OCI-LY1 (cell line): ENCODE results near the gene KCNC2.

Experiments used
- H2AFZ ChIP-seq: fragments of 200-600 bp; sonication (generic), shearing (Covaris generic); 2 replicates; pipeline ENCODE4 v1.6.0; 2014; ENCODE audit warnings: antibody characterized with exemption, mild to moderate bottlenecking, low read length
- H3F3A ChIP-seq: fragments of 200-600 bp; sonication (generic), shearing (Covaris generic); 2 replicates; pipeline ENCODE4 v1.6.0; 2014; ENCODE audit warnings: mild to moderate bottlenecking, antibody characterized with exemption, low read length, moderate library complexity; ENCODE audit not compliant: insufficient read depth
- H3K27ac ChIP-seq: fragments of 200-600 bp; sonication (generic); 2 replicates; pipeline ENCODE4 v1.5.1; 2014; ENCODE audit warnings: low read length, mixed run types, mild to moderate bottlenecking, low read depth; ENCODE audit not compliant: poor library complexity, severe bottlenecking
- H3K27me3 ChIP-seq: fragments of 200-600 bp; sonication (generic); 2 replicates; pipeline ENCODE4 v1.6.0; 2014; ENCODE audit warnings: antibody characterized with exemption, mild to moderate bottlenecking, low read length, moderate library complexity; ENCODE audit not compliant: insufficient read depth
- H3K36me3 ChIP-seq: fragments of 200-600 bp; sonication (generic); 2 replicates; pipeline ENCODE4 v1.6.1; 2014; ENCODE audit warnings: mild to moderate bottlenecking, antibody characterized with exemption, low read length, moderate library complexity, mixed read lengths; ENCODE audit not compliant: insufficient read depth
- H3K4me1 ChIP-seq: fragments of 200-600 bp; sonication (generic); 2 replicates; pipeline ENCODE4 v1.5.1; 2014; ENCODE audit warnings: mild to moderate bottlenecking, low read length, moderate library complexity; ENCODE audit not compliant: insufficient read depth, severe bottlenecking
- H3K4me2 ChIP-seq: fragments of 200-600 bp; sonication (generic), shearing (Covaris generic); 2 replicates; pipeline ENCODE4 v1.6.1; 2014; ENCODE audit warnings: low read length
- H3K4me3 ChIP-seq: fragments of 200-600 bp; sonication (generic); 2 replicates; pipeline ENCODE4 v1.5.1; 2014; ENCODE audit warnings: low read length, low read depth, mild to moderate bottlenecking, mixed read lengths; ENCODE audit not compliant: poor library complexity, severe bottlenecking
- H3K79me2 ChIP-seq: fragments of 200-600 bp; shearing (Covaris generic); 2 replicates; pipeline ENCODE4 v1.6.1; 2016; ENCODE audit warnings: mixed run types, low read length, mixed read lengths; ENCODE audit not compliant: insufficient read depth
- H3K9ac ChIP-seq: fragments of 200-600 bp; sonication (generic), shearing (Covaris generic); 2 replicates; pipeline ENCODE4 v1.6.1; 2014; ENCODE audit warnings: mild to moderate bottlenecking, low read length, mixed read lengths
- H3K9me2 ChIP-seq: fragments of 200-600 bp; sonication (generic), shearing (Covaris generic); 2 replicates; pipeline ENCODE4 v1.6.1; 2014; ENCODE audit warnings: low read depth, mild to moderate bottlenecking, low read length, mixed read lengths
- H3K9me3 ChIP-seq: fragments of 200-600 bp; shearing (Covaris generic); 2 replicates; pipeline ENCODE4 v1.6.1; 2014; ENCODE audit warnings: low read length, mixed read lengths
- H4K20me1 ChIP-seq: fragments of 200-600 bp; sonication (generic), shearing (Covaris generic); 2 replicates; pipeline ENCODE4 v1.6.0; 2016; ENCODE audit warnings: mild to moderate bottlenecking, low read length; ENCODE audit not compliant: insufficient read depth
- EZH2 ChIP-seq: fragments of 200-600 bp; sonication (generic), shearing (Covaris generic); IDR thresholded peaks from 2 replicates; pipeline ENCODE4 v1.8.0; 2017; ENCODE audit warnings: borderline replicate concordance, mixed run types, mild to moderate bottlenecking, antibody characterized with exemption, low read length, moderate library complexity, mixed read lengths
- TF ChIP-seq, protein P1 (sequence below): fragments of 200-600 bp; sonication (generic), shearing (Covaris generic); IDR thresholded peaks from 2 replicates; pipeline ENCODE4 v1.5.1; 2017; ENCODE audit warnings: mild to moderate bottlenecking, antibody characterized with exemption, low read length, moderate library complexity, mixed read lengths

Gene KCNC2

DNA sequence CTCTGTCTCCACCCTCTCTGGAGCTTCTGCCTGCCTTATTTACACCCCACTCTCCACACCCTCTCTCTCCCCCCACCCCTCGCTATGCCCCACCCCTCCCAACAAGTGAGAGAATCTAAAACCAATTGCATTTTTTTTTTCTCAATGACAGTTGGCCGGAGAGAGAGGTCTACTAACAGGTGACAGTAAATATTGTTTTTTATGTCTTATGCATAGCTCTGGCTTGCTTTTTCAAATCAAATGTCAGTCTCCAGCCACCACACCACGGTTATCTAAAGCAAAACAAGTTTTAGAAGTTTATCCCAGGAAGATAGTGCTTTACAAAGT lies at the start of gene KCNC2:
KCNC2 (minus strand) TSS at position 28 of the 327 bp plus-strand sequence.
- H2AFZ ChIP-seq, result no peak within 1 kb of the TSS

DNA sequence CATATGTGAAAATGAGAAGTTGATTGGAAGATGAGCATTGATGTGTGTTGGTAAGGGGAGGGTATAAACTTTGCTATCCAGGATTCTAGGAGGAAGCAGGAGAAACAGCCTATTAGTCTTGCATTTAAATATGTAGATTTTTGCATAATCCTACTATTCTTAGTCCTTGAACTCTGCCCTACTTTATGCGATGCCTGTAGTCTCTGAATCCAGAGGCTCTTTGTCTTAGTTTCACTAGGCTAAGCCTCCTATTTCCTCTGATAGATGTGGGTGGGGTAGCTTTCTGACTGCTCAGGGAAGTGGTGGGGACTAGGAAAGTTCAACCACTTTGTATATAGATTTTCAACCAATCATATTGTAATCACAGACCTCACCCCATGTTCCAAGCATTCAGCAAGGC lies 49.5 kb upstream of the KCNC2 start:
- TF ChIP-seq, protein P1, sequence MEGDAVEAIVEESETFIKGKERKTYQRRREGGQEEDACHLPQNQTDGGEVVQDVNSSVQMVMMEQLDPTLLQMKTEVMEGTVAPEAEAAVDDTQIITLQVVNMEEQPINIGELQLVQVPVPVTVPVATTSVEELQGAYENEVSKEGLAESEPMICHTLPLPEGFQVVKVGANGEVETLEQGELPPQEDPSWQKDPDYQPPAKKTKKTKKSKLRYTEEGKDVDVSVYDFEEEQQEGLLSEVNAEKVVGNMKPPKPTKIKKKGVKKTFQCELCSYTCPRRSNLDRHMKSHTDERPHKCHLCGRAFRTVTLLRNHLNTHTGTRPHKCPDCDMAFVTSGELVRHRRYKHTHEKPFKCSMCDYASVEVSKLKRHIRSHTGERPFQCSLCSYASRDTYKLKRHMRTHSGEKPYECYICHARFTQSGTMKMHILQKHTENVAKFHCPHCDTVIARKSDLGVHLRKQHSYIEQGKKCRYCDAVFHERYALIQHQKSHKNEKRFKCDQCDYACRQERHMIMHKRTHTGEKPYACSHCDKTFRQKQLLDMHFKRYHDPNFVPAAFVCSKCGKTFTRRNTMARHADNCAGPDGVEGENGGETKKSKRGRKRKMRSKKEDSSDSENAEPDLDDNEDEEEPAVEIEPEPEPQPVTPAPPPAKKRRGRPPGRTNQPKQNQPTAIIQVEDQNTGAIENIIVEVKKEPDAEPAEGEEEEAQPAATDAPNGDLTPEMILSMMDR, result no peak
- TF ChIP-seq EZH2, result no peak
- no peaks in the 10 kb centered on the region for H3K36me3 ChIP-seq
- no peaks in the 10 kb centered on the region for H4K20me1 ChIP-seq
- no peaks in the 10 kb centered on the region for H3K9me3 ChIP-seq
- H3K9ac ChIP-seq, result no peak overlapping the region
- no peak overlapping the region for H2AFZ ChIP-seq
- no peaks in the 10 kb centered on the region for H3K27me3 ChIP-seq
- no peak overlapping the region for H3K4me3 ChIP-seq
- H3K79me2 ChIP-seq, result no peaks in the 10 kb centered on the region
- H3F3A ChIP-seq, result no peaks in the 10 kb centered on the region
- no peaks in the 10 kb centered on the region for H3K9me2 ChIP-seq
- H3K4me1 ChIP-seq, result no peaks in the 10 kb centered on the region
- H3K27ac ChIP-seq, result no peak overlapping the region
- H3K4me2 ChIP-seq, result no peak overlapping the region

More for the DNA sequence above, at the start of gene KCNC2:
- no peak within 1 kb of the TSS for H3K4me2 ChIP-seq
- no peak within 1 kb of the TSS for H3K27ac ChIP-seq
- H3K27me3 ChIP-seq, result no peaks in the 10 kb centered on the region
- no peaks in the 10 kb centered on the region for H3K36me3 ChIP-seq
- H3K4me3 ChIP-seq, result no peak within 1 kb of the TSS
- H3K79me2 ChIP-seq, result no peaks in the 10 kb centered on the region
- no peaks in the 10 kb centered on the region for H3F3A ChIP-seq
- no peak for TF ChIP-seq EZH2
- TF ChIP-seq, protein P1, result no peak
- no peaks in the 10 kb centered on the region for H3K9me2 ChIP-seq
- H3K9ac ChIP-seq, result no peak within 1 kb of the TSS
- H4K20me1 ChIP-seq, result no peaks in the 10 kb centered on the region
- H3K9me3 ChIP-seq, result no peaks in the 10 kb centered on the region
- no peaks in the 10 kb centered on the region for H3K4me1 ChIP-seq

DNA sequence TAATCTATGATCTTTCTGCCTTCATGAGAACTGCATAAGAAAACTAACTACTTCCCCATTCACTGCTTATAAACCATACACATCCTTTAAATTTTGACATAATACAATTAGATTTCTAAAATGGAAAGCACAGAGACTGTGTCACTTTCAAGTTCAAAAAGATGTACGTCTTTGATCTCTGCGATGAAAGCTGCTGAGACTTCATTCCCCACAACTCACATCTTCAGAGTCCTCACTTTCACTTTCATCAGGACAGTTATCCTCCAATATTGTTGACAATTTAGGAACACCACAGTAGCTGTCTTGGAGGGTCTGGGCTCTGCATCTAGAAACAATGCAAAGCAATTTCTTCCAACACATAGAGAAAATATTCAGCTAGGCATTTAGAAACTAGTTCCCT lies 47.9 kb upstream of the KCNC2 start:
- H3K36me3 ChIP-seq, result no peaks in the 10 kb centered on the region
- TF ChIP-seq EZH2, result no peak
- H3K27ac ChIP-seq, result no peak overlapping the region
- H4K20me1 ChIP-seq, result no peaks in the 10 kb centered on the region
- H3K4me1 ChIP-seq, result no peaks in the 10 kb centered on the region
- no peaks in the 10 kb centered on the region for H3K27me3 ChIP-seq
- no peak overlapping the region for H3K4me2 ChIP-seq
- H3K9me2 ChIP-seq, result no peaks in the 10 kb centered on the region
- no peak overlapping the region for H3K9ac ChIP-seq
- H3K79me2 ChIP-seq, result no peaks in the 10 kb centered on the region
- no peak overlapping the region for H3K4me3 ChIP-seq
- H2AFZ ChIP-seq, result no peak overlapping the region
- no peaks in the 10 kb centered on the region for H3F3A ChIP-seq
- H3K9me3 ChIP-seq, result no peaks in the 10 kb centered on the region

DNA sequence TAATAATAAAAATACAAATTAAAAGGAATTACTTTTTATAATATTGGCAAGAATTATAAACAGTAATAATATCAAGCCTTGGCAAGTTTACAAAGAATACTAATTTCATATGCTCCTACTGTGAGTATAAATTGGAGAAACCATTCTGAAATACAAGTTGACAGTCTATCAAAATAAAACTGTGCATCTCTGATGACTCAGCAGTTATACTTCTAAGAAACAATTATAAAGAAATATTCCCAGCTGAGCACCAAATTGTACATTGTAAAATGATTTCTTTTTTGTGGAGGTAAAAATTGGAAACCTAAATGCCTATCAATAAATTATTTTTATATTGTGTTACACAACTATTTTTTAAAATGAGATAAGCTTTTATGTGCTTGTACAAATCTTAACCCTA lies 35.5 kb upstream of the KCNC2 start:
- Histone ChIP-seq H3K9me3 (no peaks in the 10 kb centered on the region), H3K4me2 (no peak overlapping the region), H3K4me3 (no peak overlapping the region), H2AFZ (no peak overlapping the region), H3K79me2 (no peaks in the 10 kb centered on the region), H3K36me3 (no peaks in the 10 kb centered on the region), H3F3A (no peaks in the 10 kb centered on the region), H3K27ac (no peak overlapping the region), H3K9ac (no peak overlapping the region), H4K20me1 (no peaks in the 10 kb centered on the region), H3K9me2 (no peaks in the 10 kb centered on the region), H3K4me1 (no peaks in the 10 kb centered on the region), H3K27me3 (no peaks in the 10 kb centered on the region)
- TF ChIP-seq, protein P1, result no peak
- TF ChIP-seq EZH2, result no peak
